ENCODE results near the gene SPPL2C.

The SPPL2C gene

GRCh38 chr17:45889579-45889978, 44.9 kb downstream of the SPPL2C start:
- DNase-seq: no peak

GRCh38 chr17:45893725-45894021, 49.0 kb downstream of the SPPL2C start:
- DNase-seq: no peak

- no peak for DNase-seq
Measured at GRCh38 chr17:45894022-45894784, 49.5 kb downstream of the SPPL2C start, which contains the start of gene MAPT. MAPT (plus strand) TSS chr17:45894554; CDS start chr17:45962338, 67,784 bp downstream.

- DNase-seq: no peak
Measured at GRCh38 chr17:45895304-45895968, 50.8 kb downstream of the SPPL2C start.

- DNase-seq: no peak
Measured at GRCh38 chr17:45895969-45896785, 51.5 kb downstream of the SPPL2C start.
